Measurements from ENCODE around the gene ZNF334.
A peak's percentile ranks its signal among the peaks of the same experiment; 100 is the strongest.

Gene ZNF334

GRCh38 chr20:46512943-46513844, at the start of gene ZNF334:
Gene ZNF334 (minus strand): TSS chr20:46513559. CDS start chr20:46512102, 1,457 bp downstream.
- peak within 1 kb of the TSS; percentile 6 for H2AFZ ChIP-seq (ENCODE audit: low read depth, low read length)
- H3K9me3 ChIP-seq (ENCODE audit: low read length), result no peaks in the 10 kb centered on the region
- H3K27me3 ChIP-seq (ENCODE audit: insufficient read depth, low read length), result no peaks in the 10 kb centered on the region
- H3K4me1 ChIP-seq (ENCODE audit: insufficient read depth, low read length), result no peaks in the 10 kb centered on the region
- peak within 1 kb of the TSS; percentile 59 for H3K4me3 ChIP-seq (ENCODE audit: low read length)
- peaks cover 3% of the 10 kb centered on the region for H3K36me3 ChIP-seq (ENCODE audit: insufficient read depth, low read length)

GRCh38 chr20:46562373-46563169, 49.2 kb upstream of the ZNF334 start:
- Histone ChIP-seq H3K36me3 (ENCODE audit: insufficient read depth, low read length) (no peaks in the 10 kb centered on the region), H3K4me1 (ENCODE audit: insufficient read depth, low read length) (peaks cover 26% of the 10 kb centered on the region), H3K27me3 (ENCODE audit: insufficient read depth, low read length) (no peaks in the 10 kb centered on the region), H2AFZ (ENCODE audit: low read depth, low read length) (peak overlapping the region; percentile 60), H3K9me3 (ENCODE audit: low read length) (no peaks in the 10 kb centered on the region), H3K4me3 (ENCODE audit: low read length) (peak overlapping the region; percentile 46)

GRCh38 chr20:46562009-46562372, 48.6 kb upstream of the ZNF334 start:
- Histone ChIP-seq H2AFZ (ENCODE audit: low read depth, low read length) (peak overlapping the region; percentile 60), H3K4me3 (ENCODE audit: low read length) (peak overlapping the region; percentile 46), H3K27me3 (ENCODE audit: insufficient read depth, low read length) (no peaks in the 10 kb centered on the region), H3K4me1 (ENCODE audit: insufficient read depth, low read length) (peaks cover 26% of the 10 kb centered on the region), H3K36me3 (ENCODE audit: insufficient read depth, low read length) (no peaks in the 10 kb centered on the region), H3K9me3 (ENCODE audit: low read length) (no peaks in the 10 kb centered on the region)

GRCh38 chr20:46559685-46560440, 46.5 kb upstream of the ZNF334 start:
- Histone ChIP-seq H3K4me3 (ENCODE audit: low read length) (no peak overlapping the region), H3K9me3 (ENCODE audit: low read length) (no peaks in the 10 kb centered on the region), H3K4me1 (ENCODE audit: insufficient read depth, low read length) (peaks cover 29% of the 10 kb centered on the region), H2AFZ (ENCODE audit: low read depth, low read length) (no peak overlapping the region), H3K36me3 (ENCODE audit: insufficient read depth, low read length) (no peaks in the 10 kb centered on the region), H3K27me3 (ENCODE audit: insufficient read depth, low read length) (no peaks in the 10 kb centered on the region)

DNA sequence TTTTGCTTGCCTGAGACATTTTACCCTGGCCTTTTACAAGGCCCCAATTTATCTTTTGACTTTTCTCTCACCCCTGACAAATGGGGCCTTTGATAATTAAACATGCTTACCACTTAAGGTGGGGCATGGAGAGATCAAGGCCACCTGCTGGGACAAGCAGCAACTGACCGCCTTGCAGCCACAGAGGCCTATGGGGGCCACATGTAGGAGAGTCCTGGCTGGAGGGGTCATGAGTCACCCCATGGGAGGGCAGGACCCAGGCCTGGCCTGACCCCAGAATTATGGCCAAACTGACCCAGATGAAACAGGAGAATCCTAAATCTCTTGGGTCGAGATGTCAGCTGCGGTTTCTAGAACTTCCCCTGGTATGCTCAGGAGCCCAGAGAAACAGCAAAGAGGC, 45.6 kb upstream of the ZNF334 start:
- H3K36me3 ChIP-seq (ENCODE audit: insufficient read depth, low read length), result no peaks in the 10 kb centered on the region
- no peak overlapping the region for H3K4me3 ChIP-seq (ENCODE audit: low read length)
- H2AFZ ChIP-seq (ENCODE audit: low read depth, low read length), result no peak overlapping the region
- peaks cover 36% of the 10 kb centered on the region for H3K4me1 ChIP-seq (ENCODE audit: insufficient read depth, low read length)
- H3K9me3 ChIP-seq (ENCODE audit: low read length), result no peaks in the 10 kb centered on the region
- no peaks in the 10 kb centered on the region for H3K27me3 ChIP-seq (ENCODE audit: insufficient read depth, low read length)

DNA sequence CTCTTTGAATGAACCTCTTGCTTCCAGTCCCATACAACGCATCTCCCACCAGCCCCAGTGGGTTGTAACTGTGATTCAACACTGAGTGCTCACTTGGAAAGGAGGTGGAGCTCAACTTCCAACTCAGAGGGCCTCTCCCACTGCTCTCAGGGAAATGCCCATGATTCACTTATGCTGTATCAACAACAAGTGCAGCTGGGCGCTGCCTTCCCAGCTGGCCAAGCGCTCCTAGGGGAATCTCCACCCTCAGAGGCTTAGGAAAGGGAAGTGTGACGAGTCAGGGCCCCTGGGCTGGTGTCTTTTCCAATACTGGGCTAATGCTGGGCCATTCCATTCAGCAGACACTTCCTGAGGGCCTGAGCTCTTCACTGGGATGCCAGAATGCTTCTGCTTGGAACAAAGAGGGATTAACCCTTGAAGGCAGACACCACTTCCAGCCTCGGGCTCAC, 45.2 kb upstream of the ZNF334 start:
- Histone ChIP-seq H3K9me3 (ENCODE audit: low read length) (no peaks in the 10 kb centered on the region), H3K36me3 (ENCODE audit: insufficient read depth, low read length) (no peaks in the 10 kb centered on the region), H3K27me3 (ENCODE audit: insufficient read depth, low read length) (no peaks in the 10 kb centered on the region), H3K4me3 (ENCODE audit: low read length) (no peak overlapping the region), H2AFZ (ENCODE audit: low read depth, low read length) (no peak overlapping the region), H3K4me1 (ENCODE audit: insufficient read depth, low read length) (peaks cover 32% of the 10 kb centered on the region)

GRCh38 chr20:46557231-46557956, 44.0 kb upstream of the ZNF334 start:
- H3K4me3 ChIP-seq (ENCODE audit: low read length), result no peak overlapping the region
- H3K36me3 ChIP-seq (ENCODE audit: insufficient read depth, low read length), result no peaks in the 10 kb centered on the region
- H2AFZ ChIP-seq (ENCODE audit: low read depth, low read length), result no peak overlapping the region
- no peaks in the 10 kb centered on the region for H3K27me3 ChIP-seq (ENCODE audit: insufficient read depth, low read length)
- H3K4me1 ChIP-seq (ENCODE audit: insufficient read depth, low read length), result peaks cover 30% of the 10 kb centered on the region
- no peaks in the 10 kb centered on the region for H3K9me3 ChIP-seq (ENCODE audit: low read length)

DNA sequence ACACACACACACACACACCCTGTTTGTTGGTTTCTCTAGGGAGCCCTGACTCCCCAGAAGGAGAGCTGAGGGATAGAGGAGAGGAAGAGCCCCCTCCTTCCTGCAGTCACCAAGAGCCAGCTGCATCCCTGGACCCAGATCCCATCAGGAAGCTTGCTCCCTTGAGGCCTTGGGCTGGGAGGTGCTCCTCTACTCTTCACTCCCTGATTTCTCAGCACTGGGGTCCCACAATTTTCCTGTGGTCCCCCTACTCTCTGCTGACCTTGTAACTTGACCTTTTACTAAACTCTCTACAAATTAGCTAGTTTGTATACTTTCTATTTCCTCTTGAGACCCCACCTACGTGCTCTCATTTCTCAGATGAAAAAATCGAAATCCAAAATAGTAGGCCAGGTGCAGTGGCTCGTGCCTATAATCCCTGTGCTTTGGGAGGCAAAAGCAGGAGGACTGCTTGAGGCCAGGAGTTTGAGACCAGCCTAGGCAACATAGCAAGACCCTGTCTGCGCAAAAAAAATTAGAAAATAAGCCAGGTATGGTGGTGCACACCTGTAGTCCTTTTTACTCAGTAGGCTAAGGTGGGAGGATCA, 42.1 kb upstream of the ZNF334 start:
- Histone ChIP-seq H3K36me3 (ENCODE audit: insufficient read depth, low read length) (no peaks in the 10 kb centered on the region), H3K27me3 (ENCODE audit: insufficient read depth, low read length) (no peaks in the 10 kb centered on the region), H3K4me1 (ENCODE audit: insufficient read depth, low read length) (peaks cover 33% of the 10 kb centered on the region), H2AFZ (ENCODE audit: low read depth, low read length) (no peak overlapping the region), H3K4me3 (ENCODE audit: low read length) (no peak overlapping the region), H3K9me3 (ENCODE audit: low read length) (no peaks in the 10 kb centered on the region)

- H3K9me3 ChIP-seq (ENCODE audit: low read length), result no peaks in the 10 kb centered on the region
- H3K36me3 ChIP-seq (ENCODE audit: insufficient read depth, low read length), result no peaks in the 10 kb centered on the region
- no peaks in the 10 kb centered on the region for H3K27me3 ChIP-seq (ENCODE audit: insufficient read depth, low read length)
- H2AFZ ChIP-seq (ENCODE audit: low read depth, low read length), result no peak overlapping the region
- peaks cover 33% of the 10 kb centered on the region for H3K4me1 ChIP-seq (ENCODE audit: insufficient read depth, low read length)
- H3K4me3 ChIP-seq (ENCODE audit: low read length), result no peak overlapping the region
Measured at GRCh38 chr20:46554828-46555227, 41.5 kb upstream of the ZNF334 start.

GRCh38 chr20:46553926-46554325, 40.6 kb upstream of the ZNF334 start:
- Histone ChIP-seq H3K27me3 (ENCODE audit: insufficient read depth, low read length) (no peaks in the 10 kb centered on the region), H3K4me3 (ENCODE audit: low read length) (no peak overlapping the region), H2AFZ (ENCODE audit: low read depth, low read length) (no peak overlapping the region), H3K4me1 (ENCODE audit: insufficient read depth, low read length) (peaks cover 32% of the 10 kb centered on the region), H3K36me3 (ENCODE audit: insufficient read depth, low read length) (no peaks in the 10 kb centered on the region), H3K9me3 (ENCODE audit: low read length) (no peaks in the 10 kb centered on the region)

DNA sequence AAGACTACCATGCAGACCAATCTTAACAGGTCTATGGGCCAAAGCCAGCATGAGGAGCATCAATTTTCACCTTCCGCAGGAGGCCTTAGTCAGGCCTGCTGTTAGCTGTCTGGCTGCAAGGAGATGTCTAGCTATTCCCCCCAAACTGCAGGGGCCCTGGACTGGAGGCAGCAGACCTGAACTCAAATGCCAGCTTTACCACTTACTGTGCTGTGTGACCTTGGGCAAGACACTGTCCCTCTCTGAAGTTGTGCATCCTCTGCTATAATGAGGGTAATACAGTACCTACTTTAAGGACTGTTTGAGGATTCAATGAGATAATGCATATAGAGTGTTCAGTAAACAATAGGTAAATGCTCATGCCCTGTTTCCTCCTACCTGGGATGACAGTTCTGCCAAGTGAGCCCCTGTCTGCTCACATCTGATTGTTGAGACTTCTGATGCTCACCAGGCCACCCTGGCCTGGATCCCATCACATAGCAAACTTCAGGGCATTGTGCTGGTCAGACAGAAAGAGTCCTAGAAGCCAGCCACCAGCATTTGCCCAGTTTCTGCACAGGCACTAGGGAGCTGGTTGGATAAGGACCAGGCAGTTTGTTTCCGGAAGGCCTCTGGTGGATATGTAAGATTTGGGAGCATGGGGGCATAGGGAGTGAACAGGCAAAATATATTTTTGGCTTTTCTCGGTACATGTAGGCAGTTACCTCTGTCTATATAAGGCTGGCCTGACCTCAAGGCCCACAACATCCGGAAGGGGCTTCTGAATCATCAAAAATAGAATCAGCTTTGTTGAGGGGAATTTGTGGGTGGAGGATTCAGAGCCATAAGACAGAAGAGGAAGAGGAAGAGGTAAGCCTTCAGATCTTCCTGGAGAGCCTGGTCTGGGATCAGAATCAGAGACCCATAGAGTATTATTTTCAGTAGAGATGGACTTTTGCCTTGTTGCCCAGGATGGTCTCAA, 39.4 kb upstream of the ZNF334 start:
- H3K4me1 ChIP-seq (ENCODE audit: insufficient read depth, low read length), result peaks cover 29% of the 10 kb centered on the region
- no peak overlapping the region for H3K4me3 ChIP-seq (ENCODE audit: low read length)
- no peaks in the 10 kb centered on the region for H3K36me3 ChIP-seq (ENCODE audit: insufficient read depth, low read length)
- H3K27me3 ChIP-seq (ENCODE audit: insufficient read depth, low read length), result no peaks in the 10 kb centered on the region
- no peak overlapping the region for H2AFZ ChIP-seq (ENCODE audit: low read depth, low read length)
- H3K9me3 ChIP-seq (ENCODE audit: low read length), result no peaks in the 10 kb centered on the region
